GM10266 (cell line): Measurements from ENCODE around the gene COL18A1.

Experiments used
- DNase-seq: peaks from one replicate; pipeline ENCODE4 v3.0.0; 2012; ENCODE audit errors: extremely low spot score
- CTCF ChIP-seq: IDR thresholded peaks from 2 replicates; pipeline ENCODE4 v1.5.1; 2012; ENCODE audit warnings: mild to moderate bottlenecking, low read depth; ENCODE audit not compliant: control insufficient read depth, insufficient read depth; ENCODE audit errors: missing control alignments

The COL18A1 gene

GRCh38 chr21:45404730-45405270, at the start of gene COL18A1:
TSS of gene COL18A1 (plus strand) at chr21:45405165. CDS start at chr21:45405231, 66 bp downstream.
- DNase-seq = peak; percentile 84
- no peak for TF ChIP-seq CTCF

DNA sequence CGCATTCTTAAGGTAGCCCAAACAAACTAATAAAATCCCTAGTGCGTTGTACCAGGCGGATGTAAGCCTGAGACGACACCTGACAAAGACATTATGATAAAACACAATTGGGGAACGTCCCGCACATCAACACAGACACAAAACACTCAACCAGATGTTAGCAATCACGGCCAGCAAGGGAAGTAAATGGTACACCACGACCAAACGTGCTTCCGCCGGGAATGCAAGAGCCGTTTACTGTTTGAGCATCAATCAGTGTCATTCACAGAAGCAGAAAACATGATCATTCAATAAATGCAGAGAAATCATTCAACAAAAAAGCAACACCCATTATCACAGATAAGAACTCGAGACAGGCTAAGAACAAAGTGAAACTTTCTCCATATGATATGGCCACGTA, 49.4 kb upstream of the COL18A1 start:
- TF ChIP-seq CTCF = no peak
- DNase-seq = no peak

- DNase-seq = no peak
- no peak for TF ChIP-seq CTCF
These were observed 48.7 kb upstream of the COL18A1 start for GRCh38 chr21:45356251-45356650.

DNA sequence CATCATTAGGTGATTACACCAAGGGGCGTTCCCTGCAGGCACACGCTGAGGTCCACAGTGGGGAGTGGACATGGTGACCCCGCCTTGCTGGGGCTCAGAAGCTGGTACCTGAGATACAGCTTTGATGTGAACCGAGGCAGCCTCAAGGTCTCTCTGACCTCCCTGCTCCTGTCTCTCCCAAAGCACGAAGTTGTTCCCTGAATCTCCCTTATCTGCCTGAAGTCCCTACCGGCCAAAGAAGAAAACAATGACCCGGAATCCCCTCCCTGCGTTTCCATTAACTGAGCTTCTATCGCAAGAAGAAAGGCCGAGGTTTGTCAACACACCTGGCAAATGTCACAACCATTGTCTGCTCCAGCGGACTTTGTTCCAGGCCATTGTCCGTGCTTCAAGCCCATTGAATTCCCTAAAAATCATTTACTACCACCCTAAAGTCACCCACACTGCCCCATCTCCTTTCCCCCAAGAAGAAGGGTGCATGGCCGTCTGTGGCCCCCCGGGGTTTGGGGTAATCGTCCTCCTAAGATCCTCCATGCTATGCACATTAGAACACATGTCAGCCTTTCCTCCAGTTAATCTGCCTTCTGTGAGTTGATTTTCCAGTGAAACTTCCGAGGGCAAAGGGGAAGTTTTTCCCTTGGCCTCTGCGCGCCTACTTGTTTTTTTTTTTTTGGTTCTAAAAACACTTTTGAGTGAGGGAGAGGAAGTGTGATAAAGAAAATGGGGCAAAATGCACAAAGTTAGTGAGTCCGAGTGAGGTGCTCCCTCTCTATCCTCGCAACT, 48.1 kb upstream of the COL18A1 start:
- TF ChIP-seq CTCF = no peak
- no peak for DNase-seq

GRCh38 chr21:45357436-45358260, 47.3 kb upstream of the COL18A1 start:
- no peak for DNase-seq
- no peak for TF ChIP-seq CTCF

DNA sequence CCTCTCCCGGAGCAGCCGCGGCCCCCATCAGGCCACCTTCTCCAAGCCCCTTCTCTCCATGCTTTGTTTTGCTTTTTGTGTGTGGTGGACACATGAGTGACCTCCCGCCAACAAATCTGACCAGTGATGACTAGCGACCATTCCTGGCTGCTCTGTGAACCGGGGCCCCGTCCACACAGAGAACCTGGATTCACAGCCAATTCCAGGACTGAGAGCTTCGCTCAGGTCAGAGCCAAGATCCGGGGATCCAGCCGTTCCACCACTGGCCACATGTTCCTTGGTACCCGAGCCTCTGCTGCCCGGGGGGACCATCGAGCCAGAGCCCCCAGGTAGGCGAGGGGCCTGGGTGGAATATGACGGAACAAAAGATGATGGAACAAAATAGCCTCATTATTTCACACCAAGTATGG, 46.7 kb upstream of the COL18A1 start:
- no peak for DNase-seq
- no peak for TF ChIP-seq CTCF
